ENCODE measurements around the gene ACADSB. TPM values are rescaled to one million over a fixed set of nuclear protein-coding genes. Genes with fewer than 3 reads are reported as not detected.

ACADSB gene
- total and polyA plus RNA-seq, 2 experiments from 2014 or later = 3.7 to 6.5 TPM

GRCh38 chr10:122988501-122988900, 20.3 kb upstream of the ACADSB start:
- no peak overlapping the region for H3K4me3 ChIP-seq
- H3F3A ChIP-seq (replicated peaks; ENCODE audit: low read depth) = no peaks in the 10 kb centered on the region
- no peaks in the 10 kb centered on the region; the same call in 1 of the 2 replicates for H4K20me1 ChIP-seq (replicated peaks; ENCODE audit: insufficient read depth)
- peaks cover 2% of the 10 kb centered on the region for H3K27me3 Mint-ChIP-seq (ENCODE audit: insufficient read depth, low read depth, poor library complexity)
- H3K36me3 Mint-ChIP-seq (ENCODE audit: low read depth) = peaks cover 7% of the 10 kb centered on the region
- no peak for ATAC-seq
- H3K79me2 ChIP-seq (replicated peaks; ENCODE audit: insufficient read depth) = no peaks in the 10 kb centered on the region
- no peak overlapping the region for H2AFZ ChIP-seq
- no peaks in the 10 kb centered on the region for H3K27me3 ChIP-seq (ENCODE audit: insufficient read depth)
- H3K9me2 ChIP-seq (ENCODE audit: insufficient read depth) = no peaks in the 10 kb centered on the region
- no peaks in the 10 kb centered on the region for H3K9me3 Mint-ChIP-seq
- H3K27ac Mint-ChIP-seq = no peak overlapping the region
- H3K4me1 ChIP-seq (ENCODE audit: insufficient read depth) = no peaks in the 10 kb centered on the region
- no peaks in the 10 kb centered on the region for H3K4me1 Mint-ChIP-seq
- DNase-seq (ENCODE audit: low spot score) = no peak
- H3K36me3 ChIP-seq (ENCODE audit: insufficient read depth) = no peaks in the 10 kb centered on the region
- no peak overlapping the region for H3K4me2 ChIP-seq
- H3K4me3 Mint-ChIP-seq = no peak overlapping the region
- H3K27ac ChIP-seq (ENCODE audit: low read depth) = no peak overlapping the region
- TF ChIP-seq EZH2 (IDR thresholded peaks at IDR 0.05; ENCODE audit: low read depth, unreplicated experiment) = no peak
- no peak for TF ChIP-seq POLR2AphosphoS5 (IDR thresholded peaks at IDR 0.05; ENCODE audit: low read depth)
- TF ChIP-seq JUNB (IDR thresholded peaks at IDR 0.05; ENCODE audit: unreplicated experiment) = no peak
- TF ChIP-seq ETS1 (IDR thresholded peaks at IDR 0.05) = no peak
- no peak for TF ChIP-seq CREB1 (CRISPR knock-in tag; IDR thresholded peaks at IDR 0.05; ENCODE audit: low read depth)
- TF ChIP-seq REST (IDR thresholded peaks at IDR 0.05; ENCODE audit: unreplicated experiment) = no peak
- TF ChIP-seq ZNF114 (CRISPR knock-in tag; IDR thresholded peaks at IDR 0.05) = no peak
- no peak for TF ChIP-seq NANOG (IDR thresholded peaks at IDR 0.05; ENCODE audit: borderline replicate concordance)
- no peak for TF ChIP-seq STAT1 (IDR thresholded peaks at IDR 0.05; ENCODE audit: unreplicated experiment)
- no peak for TF ChIP-seq CTCF (conservative IDR thresholded peaks at IDR 0.05; ENCODE audit: low read depth in 2 of 2)
- TF ChIP-seq ZNF462 (CRISPR knock-in tag; IDR thresholded peaks at IDR 0.05) = no peak
- TF ChIP-seq ZNF331 (CRISPR knock-in tag; IDR thresholded peaks at IDR 0.05; ENCODE audit: low read depth) = no peak
- no peak for TF ChIP-seq EZH2phosphoT487 (IDR thresholded peaks at IDR 0.05; ENCODE audit: unreplicated experiment)
